ENCODE data around the gene KCNK6.
A peak's percentile ranks its signal among the peaks of the same experiment; 100 is the strongest.
"Not testable (repeated sequence)": the region's sequence is repeated elsewhere in the genome, so short reads cannot be mapped to it uniquely, and the experiment has no call there.

The KCNK6 gene

DNA sequence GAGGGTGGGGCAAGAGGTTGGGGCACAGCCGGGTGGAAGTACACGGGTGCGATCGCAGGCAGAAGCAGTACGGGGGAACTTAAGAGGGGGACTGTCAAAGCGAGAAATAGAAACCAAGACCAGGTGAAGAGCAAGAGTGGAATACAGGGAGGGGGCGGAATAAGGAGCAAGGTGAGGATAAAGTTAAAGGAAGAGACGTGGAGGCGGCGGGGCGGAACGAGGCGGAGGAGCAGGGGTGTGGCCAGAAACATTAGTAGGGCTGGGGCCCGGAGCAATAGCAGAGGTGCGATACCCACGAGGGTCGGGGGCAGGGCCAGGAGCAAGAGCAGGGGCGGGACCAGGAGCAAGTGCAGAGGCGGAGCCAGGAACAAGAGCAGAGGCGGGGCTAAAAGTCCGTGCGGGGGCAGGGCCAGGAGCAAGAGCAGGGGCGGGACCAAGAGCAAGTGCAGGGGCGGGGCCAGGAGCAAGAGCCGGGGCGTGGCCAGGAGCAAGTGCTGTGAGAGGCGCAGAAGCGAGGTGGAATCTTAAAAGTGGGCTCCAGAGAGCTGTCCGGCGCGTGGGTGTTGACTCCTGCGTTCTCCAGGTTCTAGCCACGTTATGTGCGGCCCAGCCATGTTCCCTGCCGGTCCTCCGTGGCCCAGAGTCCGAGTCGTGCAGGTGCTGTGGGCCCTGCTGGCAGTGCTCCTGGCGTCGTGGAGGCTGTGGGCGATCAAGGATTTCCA, 17.2 kb downstream of the KCNK6 start:
- Histone ChIP-seq H3K4me3 (ENCODE audit: low read length, poor library complexity, severe bottlenecking) (peak overlapping the region; percentile 83), H3K4me2 (ENCODE audit: low read depth, low read length, poor library complexity, severe bottlenecking) (peak overlapping the region; percentile 85), H3F3A (ENCODE audit: low read depth) (no peaks in the 10 kb centered on the region), H2AFZ (ENCODE audit: low read length) (peak overlapping the region; percentile 84), H3K4me1 (ENCODE audit: insufficient read depth, low read length, poor library complexity, severe bottlenecking) (peaks cover 5% of the 10 kb centered on the region), H3K79me2 (ENCODE audit: insufficient read depth, low read length) (no peaks in the 10 kb centered on the region), H3K9me3 (ENCODE audit: insufficient read depth, low read depth, low read length) (no peaks in the 10 kb centered on the region), H3K9me2 (replicated peaks; ENCODE audit: low read depth, low read length) (no peaks in the 10 kb centered on the region), H3K36me3 (ENCODE audit: insufficient read depth, low read length) (no peaks in the 10 kb centered on the region), H3K9ac (ENCODE audit: low read depth, low read length, poor library complexity, severe bottlenecking) (peak overlapping the region; percentile 77), H3K27me3 (ENCODE audit: insufficient read depth, low read length, poor library complexity, severe bottlenecking) (no peaks in the 10 kb centered on the region), H4K20me1 (ENCODE audit: insufficient read depth, low read length, poor library complexity, severe bottlenecking) (no peaks in the 10 kb centered on the region)
- TF ChIP-seq EZH2phosphoT487 (IDR thresholded peaks at IDR 0.05; ENCODE audit: borderline replicate concordance), result no peak
- TF ChIP-seq, protein P1, sequence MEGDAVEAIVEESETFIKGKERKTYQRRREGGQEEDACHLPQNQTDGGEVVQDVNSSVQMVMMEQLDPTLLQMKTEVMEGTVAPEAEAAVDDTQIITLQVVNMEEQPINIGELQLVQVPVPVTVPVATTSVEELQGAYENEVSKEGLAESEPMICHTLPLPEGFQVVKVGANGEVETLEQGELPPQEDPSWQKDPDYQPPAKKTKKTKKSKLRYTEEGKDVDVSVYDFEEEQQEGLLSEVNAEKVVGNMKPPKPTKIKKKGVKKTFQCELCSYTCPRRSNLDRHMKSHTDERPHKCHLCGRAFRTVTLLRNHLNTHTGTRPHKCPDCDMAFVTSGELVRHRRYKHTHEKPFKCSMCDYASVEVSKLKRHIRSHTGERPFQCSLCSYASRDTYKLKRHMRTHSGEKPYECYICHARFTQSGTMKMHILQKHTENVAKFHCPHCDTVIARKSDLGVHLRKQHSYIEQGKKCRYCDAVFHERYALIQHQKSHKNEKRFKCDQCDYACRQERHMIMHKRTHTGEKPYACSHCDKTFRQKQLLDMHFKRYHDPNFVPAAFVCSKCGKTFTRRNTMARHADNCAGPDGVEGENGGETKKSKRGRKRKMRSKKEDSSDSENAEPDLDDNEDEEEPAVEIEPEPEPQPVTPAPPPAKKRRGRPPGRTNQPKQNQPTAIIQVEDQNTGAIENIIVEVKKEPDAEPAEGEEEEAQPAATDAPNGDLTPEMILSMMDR (conservative IDR thresholded peaks at IDR 0.05; ENCODE audit: low read length), result no peak

DNA sequence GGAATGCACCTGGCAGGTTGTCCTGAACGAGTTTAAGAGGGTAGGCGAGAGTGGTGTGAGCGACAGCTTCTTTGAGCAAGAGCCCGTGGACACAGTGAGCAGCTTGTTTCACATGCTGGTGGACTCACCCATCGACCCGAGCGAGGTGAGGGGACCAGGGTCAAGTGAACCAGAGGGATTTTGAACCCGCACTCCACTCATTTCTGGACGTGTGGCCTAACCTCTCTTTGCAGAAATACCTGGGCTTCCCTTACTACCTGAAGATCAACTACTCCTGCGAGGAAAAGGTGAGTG, 17.7 kb downstream of the KCNK6 start:
- Histone ChIP-seq H3K9me2 (replicated peaks; ENCODE audit: low read depth, low read length) (no peaks in the 10 kb centered on the region), H2AFZ (ENCODE audit: low read length) (peak overlapping the region; percentile 75; the same call in 1 of the 2 replicates), H3F3A (ENCODE audit: low read depth) (no peaks in the 10 kb centered on the region), H3K79me2 (ENCODE audit: insufficient read depth, low read length) (no peaks in the 10 kb centered on the region), H4K20me1 (ENCODE audit: insufficient read depth, low read length, poor library complexity, severe bottlenecking) (no peaks in the 10 kb centered on the region), H3K9me3 (ENCODE audit: insufficient read depth, low read depth, low read length) (no peaks in the 10 kb centered on the region), H3K27me3 (ENCODE audit: insufficient read depth, low read length, poor library complexity, severe bottlenecking) (no peaks in the 10 kb centered on the region), H3K4me1 (ENCODE audit: insufficient read depth, low read length, poor library complexity, severe bottlenecking) (peaks cover 5% of the 10 kb centered on the region), H3K4me3 (ENCODE audit: low read length, poor library complexity, severe bottlenecking) (peak overlapping the region; percentile 83), H3K9ac (ENCODE audit: low read depth, low read length, poor library complexity, severe bottlenecking) (peak overlapping the region; percentile 65), H3K36me3 (ENCODE audit: insufficient read depth, low read length) (no peaks in the 10 kb centered on the region), H3K4me2 (ENCODE audit: low read depth, low read length, poor library complexity, severe bottlenecking) (peak overlapping the region; percentile 85)
- TF ChIP-seq, protein P1 (conservative IDR thresholded peaks at IDR 0.05; ENCODE audit: low read length), result no peak
- TF ChIP-seq EZH2phosphoT487 (IDR thresholded peaks at IDR 0.05; ENCODE audit: borderline replicate concordance), result no peak

DNA sequence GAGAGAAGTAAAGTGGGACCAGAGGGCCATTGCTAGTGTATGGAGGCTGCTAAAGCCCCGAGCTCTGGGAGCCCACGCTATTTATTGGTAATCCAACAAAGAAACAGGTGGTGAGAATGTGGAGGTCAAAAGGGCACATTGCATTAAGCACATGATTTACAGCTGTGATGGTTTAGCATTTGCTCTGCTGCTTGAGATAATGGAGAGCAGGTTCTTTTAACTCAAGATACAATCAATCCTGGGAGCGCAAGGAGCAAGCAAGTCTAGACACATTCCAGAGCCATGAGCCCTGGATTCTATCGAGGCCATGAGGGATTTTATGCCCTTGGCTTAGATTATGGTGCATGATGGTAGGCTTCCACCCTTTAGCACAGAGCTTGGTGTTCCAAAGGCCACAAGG, 19.4 kb downstream of the KCNK6 start:
- not testable (repeated sequence) for H2AFZ ChIP-seq (ENCODE audit: low read length); H3K9ac ChIP-seq (ENCODE audit: low read depth, low read length, poor library complexity, severe bottlenecking); H3K79me2 ChIP-seq (ENCODE audit: insufficient read depth, low read length); H3K9me3 ChIP-seq (ENCODE audit: insufficient read depth, low read depth, low read length); H3K36me3 ChIP-seq (ENCODE audit: insufficient read depth, low read length); H4K20me1 ChIP-seq (ENCODE audit: insufficient read depth, low read length, poor library complexity, severe bottlenecking); H3K4me3 ChIP-seq (ENCODE audit: low read length, poor library complexity, severe bottlenecking); H3K9me2 ChIP-seq (replicated peaks; ENCODE audit: low read depth, low read length); H3K4me1 ChIP-seq (ENCODE audit: insufficient read depth, low read length, poor library complexity, severe bottlenecking); H3K27me3 ChIP-seq (ENCODE audit: insufficient read depth, low read length, poor library complexity, severe bottlenecking); H3F3A ChIP-seq (ENCODE audit: low read depth)
- peak overlapping the region; percentile 12 for H3K4me2 ChIP-seq (ENCODE audit: low read depth, low read length, poor library complexity, severe bottlenecking)

DNA sequence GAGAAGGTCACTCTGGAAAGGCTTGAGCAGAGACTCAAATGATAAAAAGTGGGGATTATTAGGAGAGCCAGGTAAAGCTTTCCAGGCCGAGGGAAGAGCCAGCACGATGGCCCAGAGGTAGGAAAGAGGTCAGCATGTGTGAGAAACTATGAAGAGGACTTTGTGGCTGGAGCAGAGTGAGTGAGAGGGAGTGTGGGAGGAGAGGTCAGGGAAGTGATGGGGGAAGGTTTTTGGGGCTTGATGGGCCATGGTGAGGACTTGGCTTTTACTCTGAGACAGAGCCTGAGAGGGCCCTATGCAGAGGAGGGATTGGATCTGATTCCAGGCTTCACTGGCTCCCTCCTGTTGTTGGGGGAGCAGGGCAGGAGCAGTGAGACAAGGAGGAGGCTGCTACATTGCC, 21.3 kb downstream of the KCNK6 start:
- TF ChIP-seq EZH2phosphoT487 (IDR thresholded peaks at IDR 0.05; ENCODE audit: borderline replicate concordance), result no peak
- TF ChIP-seq, protein P1 (conservative IDR thresholded peaks at IDR 0.05; ENCODE audit: low read length), result no peak
- peaks cover 5% of the 10 kb centered on the region for H3K4me1 ChIP-seq (ENCODE audit: insufficient read depth, low read length, poor library complexity, severe bottlenecking)

More for the DNA sequence above, 21.3 kb downstream of the KCNK6 start:
- Histone ChIP-seq H3K9ac (ENCODE audit: low read depth, low read length, poor library complexity, severe bottlenecking) (no peak overlapping the region), H3K79me2 (ENCODE audit: insufficient read depth, low read length) (no peaks in the 10 kb centered on the region), H3K4me2 (ENCODE audit: low read depth, low read length, poor library complexity, severe bottlenecking) (no peak overlapping the region), H3K27me3 (ENCODE audit: insufficient read depth, low read length, poor library complexity, severe bottlenecking) (no peaks in the 10 kb centered on the region), H3F3A (ENCODE audit: low read depth) (no peaks in the 10 kb centered on the region), H3K4me3 (ENCODE audit: low read length, poor library complexity, severe bottlenecking) (no peak overlapping the region), H3K9me2 (replicated peaks; ENCODE audit: low read depth, low read length) (no peaks in the 10 kb centered on the region), H4K20me1 (ENCODE audit: insufficient read depth, low read length, poor library complexity, severe bottlenecking) (no peaks in the 10 kb centered on the region), H2AFZ (ENCODE audit: low read length) (no peak overlapping the region), H3K9me3 (ENCODE audit: insufficient read depth, low read depth, low read length) (no peaks in the 10 kb centered on the region), H3K36me3 (ENCODE audit: insufficient read depth, low read length) (no peaks in the 10 kb centered on the region)
